HEK293 (cell line): ENCODE results near the gene TBL1X.
"Not testable (repeated sequence)": the region's sequence is repeated elsewhere in the genome, so short reads cannot be mapped to it uniquely, and the experiment has no call there.

ENCODE experiments used
- CTCF ChIA-PET: fragments of 350-600 bp; formaldehyde crosslinking; extraction: SDS; loops from one replicate; lab custom pipeline; 2021; ENCODE audit warnings: antibody characterized with exemption; lab: Yijun Ruan, JAX
- POLR2A ChIA-PET: fragments of 300-600 bp; formaldehyde crosslinking; extraction: SDS; loops from one replicate; lab custom pipeline; 2020; ENCODE audit warnings: antibody characterized with exemption, inconsistent platforms; lab: Yijun Ruan, JAX
- H3K27ac ChIP-seq: fragments of 200-500 bp; sonication (Bioruptor generic); 2 replicates; pipeline ENCODE4 v1.5.1; 2014; ENCODE audit warnings: low read depth, low read length, control low read depth, inconsistent platforms; ENCODE audit errors: extremely low read depth
- H3K36me3 ChIP-seq, 2 experiments: fragments of 200-500 bp in 1 of 2; sonication (Bioruptor generic) in 1 of 2; 1 replicate in 1 of 2; 2 replicates in 1 of 2; pipeline ENCODE4 v1.5.1; 2014 to 2017; ENCODE audit warnings: inconsistent platforms in 2 of 2, low read length in 2 of 2; ENCODE audit not compliant: control insufficient read depth in 2 of 2, insufficient read depth in 1 of 2
- H3K4me1 ChIP-seq: fragments of 200-500 bp; sonication (Bioruptor generic); 2 replicates; pipeline ENCODE4 v1.5.1; 2014; ENCODE audit warnings: mild to moderate bottlenecking, low read length, inconsistent platforms; ENCODE audit not compliant: control insufficient read depth, insufficient read depth
- H3K4me3 ChIP-seq: 2 replicates; pipeline ENCODE4 v1.5.1; 2011; ENCODE audit warnings: low read depth, mild to moderate bottlenecking, control low read depth, low read length, moderate library complexity
- H3K9me3 ChIP-seq: fragments of 200-500 bp; sonication (Bioruptor generic); 2 replicates; pipeline ENCODE4 v1.5.1; 2014; ENCODE audit warnings: low read depth, low read length, inconsistent platforms; ENCODE audit not compliant: control insufficient read depth, insufficient read depth
- GLIS1 ChIP-seq: fragments of 450-650 bp; formaldehyde crosslinking; IDR thresholded peaks from 2 replicates; pipeline ENCODE4 v1.5.1; 2016; ENCODE audit warnings: missing biosample characterization, missing genetic modification characterization
- REPIN1 ChIP-seq: fragments of 450-650 bp; formaldehyde crosslinking; IDR thresholded peaks from 2 replicates; pipeline ENCODE4 v1.5.1; 2017; ENCODE audit warnings: missing biosample characterization, missing genetic modification characterization, low read depth
- SCRT2 ChIP-seq: fragments of 450-650 bp; formaldehyde crosslinking; IDR thresholded peaks from 2 replicates; pipeline ENCODE4 v1.5.1; 2016; ENCODE audit warnings: missing biosample characterization, missing genetic modification characterization
- ZBTB17 ChIP-seq: fragments of 450-650 bp; formaldehyde crosslinking; IDR thresholded peaks from 2 replicates; pipeline ENCODE4 v1.5.1; 2016; ENCODE audit warnings: missing biosample characterization, missing genetic modification characterization
- ZFP37 ChIP-seq: fragments of 450-650 bp; formaldehyde crosslinking; IDR thresholded peaks from 2 replicates; pipeline ENCODE4 v1.5.1; 2016; ENCODE audit warnings: missing biosample characterization, missing genetic modification characterization
- ZNF133 ChIP-seq: fragments of 450-650 bp; formaldehyde crosslinking; IDR thresholded peaks from 2 replicates; pipeline ENCODE4 v1.5.1; 2016; ENCODE audit warnings: missing biosample characterization, missing genetic modification characterization
- ZNF16 ChIP-seq: fragments of 450-650 bp; formaldehyde crosslinking; IDR thresholded peaks from 2 replicates; pipeline ENCODE4 v1.5.1; 2016; ENCODE audit warnings: low read depth, missing biosample characterization, missing genetic modification characterization
- ZNF335 ChIP-seq: fragments of 450-650 bp; formaldehyde crosslinking; conservative IDR thresholded peaks from 2 replicates; pipeline ENCODE4 v1.5.1; 2016; ENCODE audit warnings: missing biosample characterization, missing genetic modification characterization
- ZNF394 ChIP-seq: fragments of 450-650 bp; formaldehyde crosslinking; IDR thresholded peaks from 2 replicates; pipeline ENCODE4 v1.5.1; 2016; ENCODE audit warnings: missing biosample characterization, missing genetic modification characterization, mild to moderate bottlenecking, moderate library complexity, borderline replicate concordance
- ZNF530 ChIP-seq: fragments of 450-650 bp; formaldehyde crosslinking; IDR thresholded peaks from 2 replicates; pipeline ENCODE4 v1.5.1; 2016; ENCODE audit warnings: low read depth, missing biosample characterization, missing genetic modification characterization
- ZNF560 ChIP-seq: fragments of 450-650 bp; formaldehyde crosslinking; IDR thresholded peaks from 2 replicates; pipeline ENCODE4 v1.5.1; 2017; ENCODE audit warnings: missing biosample characterization, missing genetic modification characterization, borderline replicate concordance
- ZNF585B ChIP-seq: fragments of 450-650 bp; formaldehyde crosslinking; IDR thresholded peaks from 2 replicates; pipeline ENCODE4 v1.5.1; 2016; ENCODE audit warnings: missing biosample characterization, missing genetic modification characterization
- ZNF600 ChIP-seq: fragments of 450-650 bp; formaldehyde crosslinking; IDR thresholded peaks from 2 replicates; pipeline ENCODE4 v1.5.1; 2016; ENCODE audit warnings: missing biosample characterization, missing genetic modification characterization
- ZNF664 ChIP-seq: fragments of 450-650 bp; formaldehyde crosslinking; IDR thresholded peaks from 2 replicates; pipeline ENCODE4 v1.5.1; 2016; ENCODE audit warnings: missing biosample characterization, missing genetic modification characterization
- ZNF776 ChIP-seq: fragments of 450-650 bp; formaldehyde crosslinking; IDR thresholded peaks from 2 replicates; pipeline ENCODE4 v1.5.0; 2017; ENCODE audit warnings: missing biosample characterization, missing genetic modification characterization, borderline replicate concordance
- ZNF837 ChIP-seq: fragments of 450-650 bp; formaldehyde crosslinking; IDR thresholded peaks from 2 replicates; pipeline ENCODE4 v1.5.1; 2016; ENCODE audit warnings: missing biosample characterization, missing genetic modification characterization
- TF ChIP-seq, protein P1 (sequence below): fragments of 450-650 bp; formaldehyde crosslinking; IDR thresholded peaks from 2 replicates; pipeline ENCODE4 v1.5.1; 2016; ENCODE audit warnings: missing biosample characterization, missing genetic modification characterization, low read depth
- TF ChIP-seq, protein P2 (sequence below): fragments of 450-650 bp; IDR thresholded peaks from 2 replicates; pipeline ENCODE4 v1.5.1; 2018; ENCODE audit warnings: missing biosample characterization, missing genetic modification characterization
- TF ChIP-seq, protein P3 (sequence below): fragments of 450-650 bp; formaldehyde crosslinking; IDR thresholded peaks from 2 replicates; pipeline ENCODE4 v1.5.1; 2016; ENCODE audit warnings: missing biosample characterization, missing genetic modification characterization
- TF ChIP-seq, protein P4 (sequence below): fragments of 450-650 bp; formaldehyde crosslinking; IDR thresholded peaks from 2 replicates; pipeline ENCODE4 v1.5.1; 2016; ENCODE audit warnings: missing biosample characterization, missing genetic modification characterization

Gene TBL1X

DNA sequence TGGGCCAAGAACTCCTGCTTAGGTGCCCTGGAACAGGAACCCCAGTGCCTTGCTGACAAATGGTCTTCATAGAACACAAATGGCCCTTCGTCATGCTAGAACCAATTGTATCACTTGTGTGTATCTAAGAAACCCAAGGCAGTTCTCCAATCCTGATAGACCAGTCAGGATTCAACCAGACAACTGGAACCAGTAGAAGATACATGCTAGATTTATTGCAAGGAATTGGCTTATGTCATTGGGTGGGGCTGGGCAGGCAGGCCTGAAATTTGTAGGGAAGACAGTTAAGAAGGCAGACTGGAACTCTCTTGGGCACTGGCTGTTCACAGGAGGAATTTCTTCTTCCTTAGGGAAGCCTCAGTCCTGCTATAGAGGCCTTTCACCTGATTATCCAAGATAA, 17.0 kb upstream of the TBL1X start (continued):
- TF ChIP-seq ZNF600 (tag by site-specific recombination) (no peak), ZNF560 (tag by site-specific recombination) (no peak), ZNF664 (tag by site-specific recombination) (no peak)
- TF ChIP-seq, protein P1, sequence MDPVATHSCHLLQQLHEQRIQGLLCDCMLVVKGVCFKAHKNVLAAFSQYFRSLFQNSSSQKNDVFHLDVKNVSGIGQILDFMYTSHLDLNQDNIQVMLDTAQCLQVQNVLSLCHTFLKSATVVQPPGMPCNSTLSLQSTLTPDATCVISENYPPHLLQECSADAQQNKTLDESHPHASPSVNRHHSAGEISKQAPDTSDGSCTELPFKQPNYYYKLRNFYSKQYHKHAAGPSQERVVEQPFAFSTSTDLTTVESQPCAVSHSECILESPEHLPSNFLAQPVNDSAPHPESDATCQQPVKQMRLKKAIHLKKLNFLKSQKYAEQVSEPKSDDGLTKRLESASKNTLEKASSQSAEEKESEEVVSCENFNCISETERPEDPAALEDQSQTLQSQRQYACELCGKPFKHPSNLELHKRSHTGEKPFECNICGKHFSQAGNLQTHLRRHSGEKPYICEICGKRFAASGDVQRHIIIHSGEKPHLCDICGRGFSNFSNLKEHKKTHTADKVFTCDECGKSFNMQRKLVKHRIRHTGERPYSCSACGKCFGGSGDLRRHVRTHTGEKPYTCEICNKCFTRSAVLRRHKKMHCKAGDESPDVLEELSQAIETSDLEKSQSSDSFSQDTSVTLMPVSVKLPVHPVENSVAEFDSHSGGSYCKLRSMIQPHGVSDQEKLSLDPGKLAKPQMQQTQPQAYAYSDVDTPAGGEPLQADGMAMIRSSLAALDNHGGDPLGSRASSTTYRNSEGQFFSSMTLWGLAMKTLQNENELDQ (tag by site-specific recombination), result no peak

DNA sequence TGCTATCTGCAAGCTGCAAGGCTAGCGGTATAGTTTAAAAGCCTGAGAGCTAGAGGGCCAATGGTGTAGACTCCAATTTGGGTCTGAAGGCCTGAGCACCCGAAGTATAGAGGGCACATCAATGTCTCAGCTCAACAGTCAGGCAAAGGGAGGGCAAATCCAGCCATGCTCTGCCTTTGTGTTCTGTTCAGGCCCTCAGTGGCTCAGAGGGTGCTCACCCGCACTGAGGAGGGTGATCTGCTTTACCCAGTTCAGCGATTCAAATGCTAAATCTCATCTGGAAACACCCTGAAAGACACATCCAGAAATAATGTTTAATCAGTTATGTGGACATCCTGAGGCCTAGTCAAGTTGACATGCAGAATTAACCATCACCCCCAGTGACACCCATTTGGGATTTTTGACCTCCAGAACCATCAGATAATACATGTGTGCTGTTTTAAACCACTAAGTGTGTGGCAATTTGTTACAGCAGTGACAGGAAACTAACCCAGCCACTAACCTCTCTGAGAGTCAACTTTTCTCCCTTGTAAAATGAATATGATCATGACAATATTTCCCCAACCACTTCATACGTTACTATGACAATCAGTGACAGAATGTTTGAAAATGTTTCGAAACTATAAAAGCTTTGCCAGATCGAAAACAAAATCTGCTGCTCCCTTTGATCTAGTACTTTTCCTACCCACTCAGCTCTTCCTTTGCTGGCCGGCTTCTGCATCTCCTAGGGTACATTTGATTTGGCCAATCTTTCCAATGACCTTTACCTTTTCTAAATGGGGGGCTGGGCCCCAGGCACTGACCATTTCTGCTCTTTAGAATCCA, 8.4 kb upstream of the TBL1X start:
- ChIA-PET CTCF (interaction anchor here (0.6 kb wide), 1 partner anchor 51 kb away, joined by 3 read pairs; no protein-coding TSS in a partner anchor), POLR2A (no interaction called here)
- H3K4me1 ChIP-seq, result no peaks in the 10 kb centered on the region
- TF ChIP-seq ZNF776 (tag by site-specific recombination) (no peak), ZNF560 (tag by site-specific recombination) (no peak), ZNF16 (tag by site-specific recombination) (no peak), ZNF394 (tag by site-specific recombination) (no peak), ZNF530 (tag by site-specific recombination) (no peak), REPIN1 (tag by site-specific recombination) (no peak), ZFP37 (tag by site-specific recombination) (no peak), ZBTB17 (tag by site-specific recombination) (no peak), ZNF837 (tag by site-specific recombination) (no peak), GLIS1 (tag by site-specific recombination) (no peak), SCRT2 (tag by site-specific recombination) (no peak), ZNF585B (no peak), ZNF335 (no peak), ZNF133 (tag by site-specific recombination) (no peak)
- TF ChIP-seq, protein P2, sequence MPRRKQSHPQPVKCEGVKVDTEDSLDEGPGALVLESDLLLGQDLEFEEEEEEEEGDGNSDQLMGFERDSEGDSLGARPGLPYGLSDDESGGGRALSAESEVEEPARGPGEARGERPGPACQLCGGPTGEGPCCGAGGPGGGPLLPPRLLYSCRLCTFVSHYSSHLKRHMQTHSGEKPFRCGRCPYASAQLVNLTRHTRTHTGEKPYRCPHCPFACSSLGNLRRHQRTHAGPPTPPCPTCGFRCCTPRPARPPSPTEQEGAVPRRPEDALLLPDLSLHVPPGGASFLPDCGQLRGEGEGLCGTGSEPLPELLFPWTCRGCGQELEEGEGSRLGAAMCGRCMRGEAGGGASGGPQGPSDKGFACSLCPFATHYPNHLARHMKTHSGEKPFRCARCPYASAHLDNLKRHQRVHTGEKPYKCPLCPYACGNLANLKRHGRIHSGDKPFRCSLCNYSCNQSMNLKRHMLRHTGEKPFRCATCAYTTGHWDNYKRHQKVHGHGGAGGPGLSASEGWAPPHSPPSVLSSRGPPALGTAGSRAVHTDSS (tag by site-specific recombination), result no peak
- TF ChIP-seq, protein P3, sequence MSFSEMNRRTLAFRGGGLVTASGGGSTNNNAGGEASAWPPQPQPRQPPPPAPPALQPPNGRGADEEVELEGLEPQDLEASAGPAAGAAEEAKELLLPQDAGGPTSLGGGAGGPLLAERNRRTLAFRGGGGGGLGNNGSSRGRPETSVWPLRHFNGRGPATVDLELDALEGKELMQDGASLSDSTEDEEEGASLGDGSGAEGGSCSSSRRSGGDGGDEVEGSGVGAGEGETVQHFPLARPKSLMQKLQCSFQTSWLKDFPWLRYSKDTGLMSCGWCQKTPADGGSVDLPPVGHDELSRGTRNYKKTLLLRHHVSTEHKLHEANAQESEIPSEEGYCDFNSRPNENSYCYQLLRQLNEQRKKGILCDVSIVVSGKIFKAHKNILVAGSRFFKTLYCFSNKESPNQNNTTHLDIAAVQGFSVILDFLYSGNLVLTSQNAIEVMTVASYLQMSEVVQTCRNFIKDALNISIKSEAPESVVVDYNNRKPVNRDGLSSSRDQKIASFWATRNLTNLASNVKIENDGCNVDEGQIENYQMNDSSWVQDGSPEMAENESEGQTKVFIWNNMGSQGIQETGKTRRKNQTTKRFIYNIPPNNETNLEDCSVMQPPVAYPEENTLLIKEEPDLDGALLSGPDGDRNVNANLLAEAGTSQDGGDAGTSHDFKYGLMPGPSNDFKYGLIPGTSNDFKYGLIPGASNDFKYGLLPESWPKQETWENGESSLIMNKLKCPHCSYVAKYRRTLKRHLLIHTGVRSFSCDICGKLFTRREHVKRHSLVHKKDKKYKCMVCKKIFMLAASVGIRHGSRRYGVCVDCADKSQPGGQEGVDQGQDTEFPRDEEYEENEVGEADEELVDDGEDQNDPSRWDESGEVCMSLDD, result no peak
- TF ChIP-seq, protein P4, sequence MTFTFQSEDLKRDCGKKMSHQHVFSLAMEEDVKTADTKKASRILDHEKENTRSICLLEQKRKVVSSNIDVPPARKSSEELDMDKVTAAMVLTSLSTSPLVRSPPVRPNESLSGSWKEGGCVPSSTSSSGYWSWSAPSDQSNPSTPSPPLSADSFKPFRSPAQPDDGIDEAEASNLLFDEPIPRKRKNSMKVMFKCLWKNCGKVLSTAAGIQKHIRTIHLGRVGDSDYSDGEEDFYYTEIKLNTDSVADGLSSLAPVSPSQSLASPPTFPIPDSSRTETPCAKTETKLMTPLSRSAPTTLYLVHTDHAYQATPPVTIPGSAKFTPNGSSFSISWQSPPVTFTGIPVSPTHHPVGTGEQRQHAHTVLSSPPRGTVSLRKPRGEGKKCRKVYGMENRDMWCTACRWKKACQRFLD (tag by site-specific recombination), result no peak
- H3K36me3 ChIP-seq, result no peaks in the 10 kb centered on the region
- H3K27ac ChIP-seq, result no peak overlapping the region
- no peaks in the 10 kb centered on the region for H3K9me3 ChIP-seq
- H3K4me3 ChIP-seq, result no peak overlapping the region

DNA sequence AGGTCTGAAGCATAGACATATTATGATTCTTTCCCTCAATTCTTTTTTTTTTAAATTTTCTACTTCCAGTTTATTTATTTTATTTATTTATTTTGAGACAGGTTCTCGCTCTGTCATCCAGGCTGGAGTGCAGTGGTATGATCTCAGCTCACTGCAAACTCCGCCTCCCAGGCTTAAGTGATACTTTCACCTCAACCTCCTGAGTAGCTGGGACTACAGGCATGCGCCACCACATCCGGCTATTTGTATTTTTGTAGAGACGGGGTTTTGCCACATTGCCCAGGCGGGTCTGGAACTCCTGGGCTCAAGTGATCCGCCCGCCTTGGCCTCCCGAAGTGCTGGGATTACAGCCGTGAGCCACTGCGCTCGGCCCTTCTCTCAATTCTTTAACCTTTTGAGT, 6.8 kb upstream of the TBL1X start:
- H3K4me3 ChIP-seq, H3K36me3 ChIP-seq, CTCF ChIA-PET, H3K4me1 ChIP-seq, H3K27ac ChIP-seq, POLR2A ChIA-PET, H3K9me3 ChIP-seq: not testable (repeated sequence)
